Activated CD8-positive, alpha-beta memory T cell treated with anti-CD3 and anti-CD28 coated beads for 36 hours (primary cell): ENCODE measurements around the gene GFPT1. TPM values are rescaled to one million over a fixed set of nuclear protein-coding genes. Genes with fewer than 3 reads are reported as not detected.
"Not testable (repeated sequence)": the region's sequence is repeated elsewhere in the genome, so short reads cannot be mapped to it uniquely, and the experiment has no call there.

Experiments
- CTCF ChIA-PET: fragments of 350-600 bp; sonication (Branson Sonifier 250); formaldehyde crosslinking; loops from one replicate; lab custom pipeline; 2021; ENCODE audit warnings: antibody characterized with exemption; lab: Charles Lee
- POLR2A ChIA-PET: fragments of 350-600 bp; sonication (Branson Sonifier 250); formaldehyde crosslinking; loops from one replicate; lab custom pipeline; 2021; ENCODE audit warnings: antibody characterized with exemption; lab: Charles Lee
- total RNA-seq, 2 experiments: library from RNA; stranded (reverse); gene quantifications; one replicate each; pipeline ENCODE4 v1.2.3, GENCODE V29; 2021

The GFPT1 gene
- total RNA-seq, 2 experiments from 2014 or later = 35.8 to 39.0 TPM

- ChIA-PET POLR2A (interaction anchor here (0.6 to 1.9 kb wide), 3 partner anchors 52 to 906 kb away, joined by 3 to 14 read pairs (median 3); partner anchors contain the start of gene NFU1), CTCF (interaction anchor here (0.7 to 1.1 kb wide), 2 partner anchors 10 to 761 kb away, joined by 3 read pairs; no protein-coding TSS in a partner anchor)
Measured at GRCh38 chr2:69385443-69386151, 1.4 kb downstream of the GFPT1 start.

GRCh38 chr2:69384618-69385081 lies 2.4 kb downstream of the GFPT1 start:
- ChIA-PET CTCF (interaction anchor here (0.7 kb wide), 2 partner anchors 33 to 760 kb away, joined by 3 read pairs; no protein-coding TSS in a partner anchor), POLR2A (interaction anchor here (0.7 kb wide), 2 partner anchors 33 to 905 kb away, joined by 3 to 5 read pairs; no protein-coding TSS in a partner anchor)

GRCh38 chr2:69383176-69383812 lies 3.7 kb downstream of the GFPT1 start:
- ChIA-PET POLR2A (no interaction called here), CTCF (no interaction called here)

GRCh38 chr2:69382547-69382946 lies 4.5 kb downstream of the GFPT1 start:
- POLR2A ChIA-PET = no interaction called here
- CTCF ChIA-PET = no interaction called here

GRCh38 chr2:69381337-69381737 lies 5.7 kb downstream of the GFPT1 start:
- ChIA-PET POLR2A (interaction anchor here (1.0 kb wide), 1 partner anchor 56 kb away, joined by 6 read pairs; the partner anchor contains the start of gene NFU1), CTCF (no interaction called here)

- ChIA-PET POLR2A (no interaction called here), CTCF (interaction anchor here (0.6 kb wide), 1 partner anchor 398 kb away, joined by 6 read pairs; no protein-coding TSS in a partner anchor)
Measured at GRCh38 chr2:69380072-69380917, 6.7 kb downstream of the GFPT1 start.

GRCh38 chr2:69376403-69376802 lies 10.6 kb downstream of the GFPT1 start:
- ChIA-PET CTCF (interaction anchor here (0.5 to 1.9 kb wide), 4 partner anchors 13 to 500 kb away, joined by 3 to 9 read pairs (median 4); no protein-coding TSS in a partner anchor), POLR2A (no interaction called here)

GRCh38 chr2:69375494-69376353 lies 11.3 kb downstream of the GFPT1 start:
- ChIA-PET POLR2A (no interaction called here), CTCF (interaction anchor here (0.5 to 1.9 kb wide), 5 partner anchors 10 to 499 kb away, joined by 3 to 9 read pairs (median 3); no protein-coding TSS in a partner anchor)

- POLR2A ChIA-PET = interaction anchor here (0.6 kb wide), 1 partner anchor 19 kb away, joined by 6 read pairs; no protein-coding TSS in a partner anchor
Measured at GRCh38 chr2:69372767-69373166, 14.3 kb downstream of the GFPT1 start.

GRCh38 chr2:69369802-69370201 lies 17.2 kb downstream of the GFPT1 start:
- ChIA-PET POLR2A (no interaction called here), CTCF (no interaction called here)

More at GRCh38 chr2:69372767-69373166, 14.3 kb downstream of the GFPT1 start:
- CTCF ChIA-PET = interaction anchor here (0.6 kb wide), 1 partner anchor 137 kb away, joined by 4 read pairs; no protein-coding TSS in a partner anchor

GRCh38 chr2:69368588-69368987 lies 18.4 kb downstream of the GFPT1 start:
- POLR2A ChIA-PET = no interaction called here
- CTCF ChIA-PET = no interaction called here

- ChIA-PET POLR2A (no interaction called here), CTCF (no interaction called here)
Measured at GRCh38 chr2:69359371-69359770, 27.7 kb downstream of the GFPT1 start.

- ChIA-PET CTCF (no interaction called here), POLR2A (no interaction called here)
Measured at GRCh38 chr2:69358914-69359313, 28.1 kb downstream of the GFPT1 start.

GRCh38 chr2:69356471-69356870 lies 30.6 kb downstream of the GFPT1 start:
- CTCF ChIA-PET = no interaction called here

GRCh38 chr2:69354976-69355375 lies 32.1 kb downstream of the GFPT1 start:
- CTCF ChIA-PET = interaction anchor here (1.2 kb wide), 1 partner anchor 10 kb away, joined by 3 read pairs; no protein-coding TSS in a partner anchor
- POLR2A ChIA-PET = not testable (repeated sequence)

More at GRCh38 chr2:69356471-69356870, 30.6 kb downstream of the GFPT1 start:
- POLR2A ChIA-PET = no interaction called here

- ChIA-PET POLR2A (no interaction called here), CTCF (no interaction called here)
Measured at GRCh38 chr2:69353360-69353759, 33.7 kb downstream of the GFPT1 start.

- CTCF ChIA-PET = no interaction called here
- POLR2A ChIA-PET = no interaction called here
Measured at GRCh38 chr2:69348781-69349180, 38.2 kb downstream of the GFPT1 start.

GRCh38 chr2:69345434-69345833 lies 41.6 kb downstream of the GFPT1 start:
- ChIA-PET CTCF (interaction anchor here (1.3 kb wide), 1 partner anchor 37 kb away, joined by 4 read pairs; no protein-coding TSS in a partner anchor), POLR2A (no interaction called here)
